ENCODE results near the gene SLC6A13. TPM values are rescaled to one million over a fixed set of nuclear protein-coding genes. Genes with fewer than 3 reads are reported as not detected.
A peak's percentile ranks its signal among the peaks of the same experiment; 100 is the strongest.

The SLC6A13 gene
- total and polyA plus RNA-seq, 2 experiments from 2014 or later = 3.8 to 5.9 TPM

DNA sequence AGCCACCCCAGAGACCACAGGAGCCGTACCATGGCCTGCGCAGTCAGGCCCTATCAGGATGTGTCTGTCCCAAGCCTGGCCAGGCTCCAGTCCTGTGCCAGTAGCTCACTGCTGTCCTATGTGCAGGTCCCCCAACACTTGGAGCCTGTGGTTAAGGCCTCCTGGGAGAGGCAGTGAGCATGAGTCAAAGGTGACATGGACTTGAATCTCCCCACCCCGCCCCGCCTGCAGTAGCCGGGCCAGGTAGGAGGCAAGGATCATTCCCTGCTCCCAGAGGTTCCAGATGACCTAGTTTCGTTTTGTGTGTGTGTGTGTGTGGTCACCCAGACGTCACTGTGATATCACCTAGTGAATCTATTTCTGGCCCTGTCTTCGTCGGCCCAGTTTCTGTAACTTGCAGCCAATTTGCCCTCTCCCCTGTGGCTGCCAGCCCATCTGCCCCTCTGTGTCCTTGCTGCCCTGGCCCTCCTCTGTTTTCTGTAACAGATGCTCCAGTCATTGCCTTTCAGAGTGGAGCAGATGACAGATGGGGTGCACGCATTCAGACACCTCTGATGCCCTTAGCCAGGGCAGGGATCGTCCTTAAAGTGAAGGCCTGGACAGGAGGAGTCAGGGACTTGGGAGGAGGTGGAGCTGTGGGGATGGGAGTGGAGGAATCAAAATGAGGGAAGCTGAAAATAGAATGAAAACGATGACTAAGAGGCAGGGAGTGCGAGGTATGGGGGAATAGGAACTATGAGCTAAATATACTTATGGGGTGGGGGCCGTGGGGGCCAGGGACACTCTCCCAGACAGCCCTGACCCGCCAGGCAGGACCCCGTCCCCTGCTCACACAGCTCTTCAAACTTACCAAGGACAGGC is 86.1 kb downstream of the SLC6A13 start:
- H3K79me2 ChIP-seq = no peaks in the 10 kb centered on the region
- no peak overlapping the region for H3K4me3 ChIP-seq
- no peak for TF ChIP-seq EZH2phosphoT487 (IDR thresholded peaks at IDR 0.05; ENCODE audit: low read depth, severe bottlenecking, unreplicated experiment)
- TF ChIP-seq EZH2 (IDR thresholded peaks at IDR 0.05; ENCODE audit: borderline replicate concordance) = no peak
- TF ChIP-seq, protein P1, sequence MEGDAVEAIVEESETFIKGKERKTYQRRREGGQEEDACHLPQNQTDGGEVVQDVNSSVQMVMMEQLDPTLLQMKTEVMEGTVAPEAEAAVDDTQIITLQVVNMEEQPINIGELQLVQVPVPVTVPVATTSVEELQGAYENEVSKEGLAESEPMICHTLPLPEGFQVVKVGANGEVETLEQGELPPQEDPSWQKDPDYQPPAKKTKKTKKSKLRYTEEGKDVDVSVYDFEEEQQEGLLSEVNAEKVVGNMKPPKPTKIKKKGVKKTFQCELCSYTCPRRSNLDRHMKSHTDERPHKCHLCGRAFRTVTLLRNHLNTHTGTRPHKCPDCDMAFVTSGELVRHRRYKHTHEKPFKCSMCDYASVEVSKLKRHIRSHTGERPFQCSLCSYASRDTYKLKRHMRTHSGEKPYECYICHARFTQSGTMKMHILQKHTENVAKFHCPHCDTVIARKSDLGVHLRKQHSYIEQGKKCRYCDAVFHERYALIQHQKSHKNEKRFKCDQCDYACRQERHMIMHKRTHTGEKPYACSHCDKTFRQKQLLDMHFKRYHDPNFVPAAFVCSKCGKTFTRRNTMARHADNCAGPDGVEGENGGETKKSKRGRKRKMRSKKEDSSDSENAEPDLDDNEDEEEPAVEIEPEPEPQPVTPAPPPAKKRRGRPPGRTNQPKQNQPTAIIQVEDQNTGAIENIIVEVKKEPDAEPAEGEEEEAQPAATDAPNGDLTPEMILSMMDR (IDR thresholded peaks at IDR 0.05; ENCODE audit: poor library complexity) = no peak
- no peak overlapping the region for H3K4me2 ChIP-seq
- H3K27ac ChIP-seq = peak overlapping the region; percentile 87
- no peaks in the 10 kb centered on the region for H3K27me3 ChIP-seq
- 70% methylated on average over 16 of the region's 16 CpGs for WGBS (ENCODE audit: low lambda C conversion rate, missing lambda C conversion rate)
- H3K9me2 ChIP-seq (replicated peaks; ENCODE audit: insufficient read depth) = no peaks in the 10 kb centered on the region
- no peak overlapping the region for H2AFZ ChIP-seq
- no peaks in the 10 kb centered on the region for H3K4me1 ChIP-seq (ENCODE audit: insufficient read depth)
- DNase-seq (ENCODE audit: low spot score) = peak; percentile 72
- no peaks in the 10 kb centered on the region for H4K20me1 ChIP-seq (ENCODE audit: insufficient read depth, poor library complexity, severe bottlenecking)
- no peaks in the 10 kb centered on the region for H3K36me3 ChIP-seq (replicated peaks; ENCODE audit: insufficient read depth, low read depth)
- no peaks in the 10 kb centered on the region for H3K9me3 ChIP-seq (ENCODE audit: low read depth)

DNA sequence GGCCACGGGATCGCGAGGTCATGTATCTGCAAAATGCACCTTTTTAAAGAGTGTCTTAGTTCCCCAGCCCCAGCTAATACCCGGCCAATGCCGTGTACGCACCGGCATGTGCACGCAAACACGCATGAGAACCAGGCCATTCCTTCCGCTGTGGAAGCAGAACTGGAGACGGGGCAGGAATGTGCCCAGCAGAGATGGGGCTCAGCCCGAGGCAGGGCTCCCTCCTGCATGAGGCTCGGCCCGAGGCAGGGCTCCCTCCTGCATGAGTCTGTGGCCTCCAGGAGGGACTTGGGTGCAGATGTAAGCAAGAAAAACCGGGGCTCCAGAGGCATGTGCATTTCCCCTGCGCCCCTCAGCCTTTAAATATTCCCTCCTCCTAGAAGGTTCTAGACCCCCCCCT is 86.9 kb downstream of the SLC6A13 start:
- DNase-seq (ENCODE audit: low spot score) = no peak
- H3K79me2 ChIP-seq = no peaks in the 10 kb centered on the region
- H3K27ac ChIP-seq = peak overlapping the region; percentile 76
- H3K9me3 ChIP-seq (ENCODE audit: low read depth) = no peaks in the 10 kb centered on the region
- H4K20me1 ChIP-seq (ENCODE audit: insufficient read depth, poor library complexity, severe bottlenecking) = no peaks in the 10 kb centered on the region
- TF ChIP-seq EZH2 (IDR thresholded peaks at IDR 0.05; ENCODE audit: borderline replicate concordance) (no peak), EZH2phosphoT487 (IDR thresholded peaks at IDR 0.05; ENCODE audit: low read depth, severe bottlenecking, unreplicated experiment) (no peak)
- TF ChIP-seq, protein P1 (IDR thresholded peaks at IDR 0.05; ENCODE audit: poor library complexity) = no peak
- no peaks in the 10 kb centered on the region for H3K9me2 ChIP-seq (replicated peaks; ENCODE audit: insufficient read depth)
- H3K4me1 ChIP-seq (ENCODE audit: insufficient read depth) = no peaks in the 10 kb centered on the region
- H3K27me3 ChIP-seq = no peaks in the 10 kb centered on the region
- H3K4me2 ChIP-seq = no peak overlapping the region
- no peak overlapping the region for H3K4me3 ChIP-seq
- 86% methylated on average over 15 of the region's 16 CpGs for WGBS (ENCODE audit: low lambda C conversion rate, missing lambda C conversion rate)
- H2AFZ ChIP-seq = no peak overlapping the region
- H3K36me3 ChIP-seq (replicated peaks; ENCODE audit: insufficient read depth, low read depth) = no peaks in the 10 kb centered on the region

DNA sequence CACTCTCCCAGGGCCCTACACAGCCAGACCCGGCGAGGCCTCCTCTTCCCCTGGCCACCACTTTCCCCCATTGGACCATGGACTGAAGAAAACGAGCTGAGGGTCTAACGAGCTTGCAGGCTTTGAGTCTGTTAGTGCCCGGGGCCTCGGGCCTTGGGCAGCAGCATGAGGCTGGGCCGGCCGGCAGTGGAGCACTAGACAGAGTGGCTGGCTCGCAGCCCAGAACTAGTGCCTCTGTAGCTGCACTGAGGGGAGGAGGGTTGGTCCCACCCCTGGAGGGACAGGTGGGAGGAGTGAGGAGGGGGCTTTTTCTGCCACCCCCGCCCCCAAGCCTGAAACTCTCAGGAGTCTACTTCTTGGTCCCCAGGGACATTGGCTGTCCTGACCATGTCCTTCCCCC is 87.4 kb downstream of the SLC6A13 start:
- H3K4me2 ChIP-seq = no peak overlapping the region
- no peaks in the 10 kb centered on the region for H3K9me3 ChIP-seq (ENCODE audit: low read depth)
- no peak overlapping the region for H3K4me3 ChIP-seq
- peaks cover under 1% of the 10 kb centered on the region for H3K4me1 ChIP-seq (ENCODE audit: insufficient read depth)
- TF ChIP-seq EZH2phosphoT487 (IDR thresholded peaks at IDR 0.05; ENCODE audit: low read depth, severe bottlenecking, unreplicated experiment) (no peak), EZH2 (IDR thresholded peaks at IDR 0.05; ENCODE audit: borderline replicate concordance) (no peak)
- TF ChIP-seq, protein P1 (IDR thresholded peaks at IDR 0.05; ENCODE audit: poor library complexity) = no peak
- H3K79me2 ChIP-seq = no peaks in the 10 kb centered on the region
- no peaks in the 10 kb centered on the region for H3K36me3 ChIP-seq (replicated peaks; ENCODE audit: insufficient read depth, low read depth)
- no peaks in the 10 kb centered on the region for H4K20me1 ChIP-seq (ENCODE audit: insufficient read depth, poor library complexity, severe bottlenecking)
- H3K9me2 ChIP-seq (replicated peaks; ENCODE audit: insufficient read depth) = no peaks in the 10 kb centered on the region
- no peak overlapping the region for H2AFZ ChIP-seq
- H3K27ac ChIP-seq = no peak overlapping the region
- 69% methylated on average over 9 of the region's 10 CpGs for WGBS (ENCODE audit: low lambda C conversion rate, missing lambda C conversion rate)
- DNase-seq (ENCODE audit: low spot score) = no peak
- H3K27me3 ChIP-seq = no peaks in the 10 kb centered on the region
